NCI-H2029 treated with DMSO at 0.1 percent for 48 hours (cell line): ENCODE results near the gene PROCR.
"Not testable (repeated sequence)": the region's sequence is repeated elsewhere in the genome, so short reads cannot be mapped to it uniquely, and the experiment has no call there.

Source experiments
- DNase-seq: peaks from one replicate; lab custom pipeline; 2025; lab: John Stamatoyannopoulos, UW

Gene PROCR

GRCh38 chr20:35171753-35172433, at the start of gene PROCR:
PROCR (plus strand) TSS chr20:35172072; CDS start chr20:35172155, 83 bp downstream.
- DNase-seq: peak; percentile 73

- DNase-seq: no peak
Observed at GRCh38 chr20:35122756-35123405, 49.0 kb upstream of the PROCR start.

- no peak for DNase-seq
Observed at GRCh38 chr20:35125753-35126152, 46.1 kb upstream of the PROCR start.

GRCh38 chr20:35129647-35130069, 42.2 kb upstream of the PROCR start:
- DNase-seq: no peak

- DNase-seq: no peak
Observed at GRCh38 chr20:35131934-35132333, 39.9 kb upstream of the PROCR start.

GRCh38 chr20:35133031-35133430, 38.8 kb upstream of the PROCR start:
- no peak for DNase-seq

- DNase-seq: no peak
Observed at GRCh38 chr20:35133735-35134134, 38.1 kb upstream of the PROCR start.

GRCh38 chr20:35134472-35134871, 37.4 kb upstream of the PROCR start:
- no peak for DNase-seq

- no peak for DNase-seq
Observed at GRCh38 chr20:35134880-35135279, 37.0 kb upstream of the PROCR start.

GRCh38 chr20:35135867-35136586, 35.8 kb upstream of the PROCR start:
- no peak for DNase-seq

- DNase-seq: no peak
Observed at GRCh38 chr20:35144694-35145093, 27.2 kb upstream of the PROCR start.

GRCh38 chr20:35145141-35145564, 26.7 kb upstream of the PROCR start:
- peak; percentile 9 for DNase-seq

GRCh38 chr20:35146299-35146919, 25.5 kb upstream of the PROCR start:
- DNase-seq: no peak

GRCh38 chr20:35146920-35147574, 24.8 kb upstream of the PROCR start, which contains the start of gene EDEM2:
EDEM2 (minus strand) TSS chr20:35147336; CDS start chr20:35147258, 78 bp downstream.
- peak; percentile 75 for DNase-seq

- not testable (repeated sequence) for DNase-seq
Observed at GRCh38 chr20:35147575-35148071, 24.2 kb upstream of the PROCR start.

- no peak for DNase-seq
Observed at GRCh38 chr20:35150846-35151579, 20.9 kb upstream of the PROCR start.

GRCh38 chr20:35151736-35152135, 20.1 kb upstream of the PROCR start:
- DNase-seq: no peak

- no peak for DNase-seq
Observed at GRCh38 chr20:35155936-35156335, 15.9 kb upstream of the PROCR start.

- no peak for DNase-seq
Observed at GRCh38 chr20:35156978-35157377, 14.9 kb upstream of the PROCR start.

- DNase-seq: not testable (repeated sequence)
Observed at GRCh38 chr20:35160341-35160740, 11.5 kb upstream of the PROCR start.

GRCh38 chr20:35164531-35164930, 7.3 kb upstream of the PROCR start:
- not testable (repeated sequence) for DNase-seq
